Astrocyte of the spinal cord (primary cell): ENCODE results near the gene CRK.
A peak's percentile ranks its signal among the peaks of the same experiment; 100 is the strongest.

Source experiments
- DNase-seq: peaks from one replicate; pipeline ENCODE4 v3.0.0; 2011; ENCODE audit warnings: low read depth, low spot score
- H3K4me3 ChIP-seq: 2 replicates; pipeline ENCODE4 v1.5.1; 2011; ENCODE audit warnings: low read depth, mild to moderate bottlenecking, low read length, moderate library complexity
- in situ Hi-C: cut with HindIII; loops from 2 replicates; pipeline ENCODE4 v1.10.0; 2017; ENCODE audit warnings: low sequenced_read_pairs
- TF ChIP-seq, protein P1 (sequence below): IDR thresholded peaks from 2 replicates; pipeline ENCODE4 v1.5.1; 2012; ENCODE audit warnings: low read depth, mild to moderate bottlenecking, low read length, inconsistent platforms

The CRK gene

DNA sequence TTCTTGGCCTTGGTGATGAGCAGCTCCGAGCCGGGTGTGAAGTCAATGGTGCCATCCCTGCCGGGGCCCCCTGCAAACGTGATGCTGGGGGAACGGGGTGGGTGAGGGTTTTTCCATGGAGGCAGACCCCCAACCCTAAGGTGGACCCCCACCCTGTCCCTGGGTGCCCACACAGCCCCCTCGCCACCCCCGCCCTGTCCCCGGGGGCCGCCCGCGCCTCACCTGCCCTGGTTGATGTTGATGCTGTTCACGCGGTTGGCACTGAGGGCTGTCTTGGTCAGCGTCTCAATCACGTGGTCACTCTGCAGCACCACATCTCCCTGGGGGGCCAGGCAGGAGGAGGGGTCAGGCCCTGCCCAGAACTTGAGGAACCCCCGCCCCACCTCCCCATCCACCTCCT, 11.2 kb upstream of the CRK start:
- no peak overlapping the region for H3K4me3 ChIP-seq
- in situ Hi-C loops = no loop called here
- no peak for DNase-seq
- TF ChIP-seq, protein P1, sequence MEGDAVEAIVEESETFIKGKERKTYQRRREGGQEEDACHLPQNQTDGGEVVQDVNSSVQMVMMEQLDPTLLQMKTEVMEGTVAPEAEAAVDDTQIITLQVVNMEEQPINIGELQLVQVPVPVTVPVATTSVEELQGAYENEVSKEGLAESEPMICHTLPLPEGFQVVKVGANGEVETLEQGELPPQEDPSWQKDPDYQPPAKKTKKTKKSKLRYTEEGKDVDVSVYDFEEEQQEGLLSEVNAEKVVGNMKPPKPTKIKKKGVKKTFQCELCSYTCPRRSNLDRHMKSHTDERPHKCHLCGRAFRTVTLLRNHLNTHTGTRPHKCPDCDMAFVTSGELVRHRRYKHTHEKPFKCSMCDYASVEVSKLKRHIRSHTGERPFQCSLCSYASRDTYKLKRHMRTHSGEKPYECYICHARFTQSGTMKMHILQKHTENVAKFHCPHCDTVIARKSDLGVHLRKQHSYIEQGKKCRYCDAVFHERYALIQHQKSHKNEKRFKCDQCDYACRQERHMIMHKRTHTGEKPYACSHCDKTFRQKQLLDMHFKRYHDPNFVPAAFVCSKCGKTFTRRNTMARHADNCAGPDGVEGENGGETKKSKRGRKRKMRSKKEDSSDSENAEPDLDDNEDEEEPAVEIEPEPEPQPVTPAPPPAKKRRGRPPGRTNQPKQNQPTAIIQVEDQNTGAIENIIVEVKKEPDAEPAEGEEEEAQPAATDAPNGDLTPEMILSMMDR = no peak

DNA sequence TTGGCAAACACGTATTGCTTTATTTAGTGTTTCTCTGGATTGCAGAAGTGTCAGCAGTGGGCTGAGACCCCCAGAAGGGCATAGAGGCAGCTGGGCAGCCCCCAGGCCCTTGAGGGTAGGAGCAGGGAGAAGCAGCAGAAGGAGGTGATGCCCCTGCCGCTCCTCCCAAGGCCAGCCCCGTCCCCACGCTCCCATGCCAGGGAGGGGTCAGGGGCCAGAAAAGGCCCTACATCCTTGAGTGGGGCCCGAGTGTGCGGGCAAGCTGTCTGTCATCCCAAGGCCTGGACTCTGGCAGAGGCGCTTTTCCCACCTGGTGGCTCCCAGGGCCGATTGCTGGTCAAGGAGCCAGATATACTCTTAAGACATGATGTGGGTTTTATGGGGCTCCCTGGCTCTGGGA, 8.2 kb upstream of the CRK start:
- TF ChIP-seq, protein P1 = no peak
- H3K4me3 ChIP-seq = no peak overlapping the region
- no peak for DNase-seq
- in situ Hi-C loops = no loop called here

DNA sequence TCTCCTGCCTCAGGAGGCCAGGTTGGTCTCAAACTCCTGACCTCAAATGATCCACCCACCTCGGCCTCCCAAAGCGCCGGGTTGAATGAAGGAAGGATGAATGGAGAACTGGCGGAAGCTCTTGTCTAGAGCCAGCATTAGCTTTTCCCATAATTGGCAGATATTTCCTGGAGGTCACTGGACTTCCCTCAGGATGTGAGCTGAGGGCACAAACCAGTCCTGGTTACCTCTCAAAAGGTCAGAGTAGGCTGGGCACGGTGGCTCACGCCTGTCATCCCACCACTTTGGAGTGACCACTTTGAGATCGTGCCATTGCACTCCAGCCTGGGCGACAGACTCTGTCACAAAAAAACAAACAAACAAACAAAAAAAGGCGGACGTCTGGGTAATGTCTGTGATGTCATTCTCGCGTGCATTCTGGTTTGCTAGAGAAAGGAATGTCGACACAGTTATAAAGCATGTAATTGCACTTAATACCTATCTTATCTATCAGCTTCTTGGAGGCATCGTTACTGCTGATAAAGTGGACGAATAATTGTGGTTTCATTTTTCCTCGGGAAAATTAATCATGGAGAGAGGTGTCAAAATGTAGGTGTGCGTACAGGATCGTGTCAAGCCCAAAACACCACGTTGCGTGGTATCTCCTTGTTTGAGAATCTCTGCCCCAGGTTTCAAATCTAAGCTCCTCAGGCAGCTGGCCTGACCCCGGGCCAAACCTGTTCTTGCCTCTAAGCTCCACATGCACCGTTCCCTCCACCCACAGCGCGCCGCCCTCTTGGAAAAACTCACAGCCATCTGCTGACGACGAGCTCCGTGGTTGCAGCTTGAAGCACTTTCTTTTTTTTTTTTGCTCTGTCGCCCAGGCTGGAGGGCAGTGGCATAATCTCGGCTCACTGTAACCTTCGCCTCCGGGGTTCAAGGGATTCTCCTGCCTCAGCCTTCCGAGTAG, 6.4 kb upstream of the CRK start:
- no peak for DNase-seq
- TF ChIP-seq, protein P1 = no peak
- in situ Hi-C loops = no loop called here
- H3K4me3 ChIP-seq = no peak overlapping the region

DNA sequence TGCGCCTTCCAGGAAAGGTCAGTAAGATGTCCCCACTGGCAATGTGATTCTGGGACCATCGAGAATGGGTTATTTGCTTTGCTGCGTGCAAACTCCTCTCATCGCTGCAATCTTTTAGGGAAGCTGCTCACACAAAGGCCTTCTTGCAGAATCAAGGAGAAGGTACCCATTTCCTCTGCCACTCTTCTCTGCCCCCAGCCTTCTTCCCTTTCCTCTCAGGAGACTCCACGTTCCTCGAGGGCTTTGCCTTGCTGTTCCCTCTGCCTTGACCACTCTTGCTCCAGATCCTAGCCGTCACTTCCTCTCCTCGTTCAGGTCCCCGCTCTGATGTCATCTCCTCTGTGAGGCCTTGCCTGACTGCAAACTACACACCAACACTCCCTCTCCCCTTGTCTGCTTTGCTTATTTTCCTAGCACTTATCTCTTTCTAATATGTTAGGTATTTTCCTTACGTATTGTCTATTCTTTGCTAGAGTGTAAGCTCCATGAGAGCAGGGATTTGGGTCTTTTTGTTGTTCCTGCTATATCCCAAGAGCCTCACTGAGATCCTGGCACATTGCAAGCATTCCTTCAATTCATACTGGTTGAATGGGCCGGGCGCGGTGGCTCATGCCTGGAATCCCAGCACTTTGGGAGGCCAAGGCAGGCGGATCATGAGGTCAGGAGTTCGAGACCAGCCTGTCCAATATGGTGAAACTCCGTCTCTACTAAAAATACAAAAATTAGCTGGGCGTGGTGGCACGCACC, 5.3 kb upstream of the CRK start:
- no peak overlapping the region for H3K4me3 ChIP-seq
- in situ Hi-C loops = no loop called here
- TF ChIP-seq, protein P1 = no peak
- DNase-seq = no peak

DNA sequence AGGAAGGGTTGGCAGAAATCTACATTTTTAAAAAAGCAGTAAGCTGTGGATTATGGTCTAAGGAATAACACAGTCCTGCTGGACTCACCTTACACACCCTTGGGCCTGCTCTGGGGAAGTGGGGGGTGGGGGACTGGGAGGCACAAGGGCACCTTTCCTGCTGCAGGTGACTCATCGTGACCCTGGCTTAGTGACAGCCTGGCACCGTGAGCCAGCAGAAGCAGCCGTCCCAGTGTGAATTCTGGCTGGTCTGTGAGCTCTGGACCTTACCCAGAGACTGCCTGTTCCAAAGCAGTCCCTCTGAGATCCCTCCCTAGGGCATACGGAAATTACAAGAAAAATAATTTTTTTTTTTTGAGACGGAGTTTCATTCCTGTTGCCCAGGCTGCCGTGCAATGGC, 4.2 kb upstream of the CRK start:
- TF ChIP-seq, protein P1 = no peak
- no peak for DNase-seq
- in situ Hi-C loops = no loop called here
- H3K4me3 ChIP-seq = no peak overlapping the region

DNA sequence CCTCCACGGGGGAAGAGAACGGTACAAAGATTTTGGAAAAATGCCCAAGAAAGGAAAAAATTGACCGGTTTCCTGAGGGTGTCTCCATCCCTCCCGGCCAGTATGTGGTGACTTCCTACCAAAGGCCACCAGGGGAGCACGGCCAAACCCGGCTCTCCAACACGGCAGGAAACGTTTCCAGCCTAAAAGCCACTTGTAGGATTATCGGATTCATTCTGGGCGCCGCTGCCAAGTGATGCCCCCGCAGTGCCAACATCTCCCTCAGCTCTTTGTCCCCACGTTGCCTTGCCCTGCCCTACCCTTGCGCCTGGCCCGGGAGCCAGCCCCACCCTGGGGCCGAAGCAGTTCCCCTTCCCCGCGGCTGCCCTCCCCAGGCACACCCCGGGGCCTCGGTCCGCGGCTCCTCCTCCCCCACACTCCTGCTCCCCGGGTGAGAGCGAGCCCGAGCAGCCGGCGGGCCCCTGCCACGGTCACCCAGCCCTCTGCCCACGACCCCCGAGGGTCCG, 688 bp downstream of the CRK start:
- DNase-seq = peak; percentile 67
- in situ Hi-C loops = no loop called here
- TF ChIP-seq, protein P1 = peak; percentile 74
- peak overlapping the region; percentile 83 for H3K4me3 ChIP-seq
